Measurements from ENCODE around the gene USF1.

GRCh38 chr1:161090617-161091016, 44.8 kb upstream of the USF1 start:
- TF ChIP-seq ATF3 (IDR thresholded peaks at IDR 0.05), result no peak
- TF ChIP-seq ATF3 (CRISPR knock-in tag; conservative IDR thresholded peaks at IDR 0.05), result no peak
- TF ChIP-seq ESRRA (IDR thresholded peaks at IDR 0.05; ENCODE audit: borderline replicate concordance, low read depth), result no peak
- no peak for TF ChIP-seq POLR2AphosphoS5 (IDR thresholded peaks at IDR 0.05; ENCODE audit: control insufficient read depth, insufficient read depth, low read depth, low read length)
- no peak for TF ChIP-seq CTCF (IDR thresholded peaks at IDR 0.05 in 2 of 3, conservative IDR thresholded peaks at IDR 0.05 in 1 of 3; ENCODE audit: insufficient read depth in 2 of 3, low read depth in 1 of 3, low read length in 3 of 3)
- no peak for TF ChIP-seq SMARCC2 (IDR thresholded peaks at IDR 0.05; ENCODE audit: low read depth)
- TF ChIP-seq CEBPB (tag; IDR thresholded peaks at IDR 0.05), result no peak
- TF ChIP-seq JUNB (CRISPR knock-in tag; conservative IDR thresholded peaks at IDR 0.05), result no peak
- no peak for TF ChIP-seq HIVEP1 (CRISPR knock-in tag; IDR thresholded peaks at IDR 0.05)
- TF ChIP-seq EP300 (IDR thresholded peaks at IDR 0.05; ENCODE audit: low read length), result no peak
